VCaP (cell line): ENCODE results near the gene ERMAP.

Experiments used
- H3K27ac ChIP-seq: fragments of 450-650 bp; 2 replicates; pipeline ENCODE4 v1.5.1; 2017
- CTCF ChIP-seq: fragments of 450-650 bp; conservative IDR thresholded peaks from 2 replicates; pipeline ENCODE4 v1.5.1; 2017; ENCODE audit warnings: mild to moderate bottlenecking, moderate library complexity

The ERMAP gene

GRCh38 chr1:42845866-42846256, 28.9 kb downstream of the ERMAP start:
- H3K27ac ChIP-seq: no peak overlapping the region
- no peak for TF ChIP-seq CTCF

DNA sequence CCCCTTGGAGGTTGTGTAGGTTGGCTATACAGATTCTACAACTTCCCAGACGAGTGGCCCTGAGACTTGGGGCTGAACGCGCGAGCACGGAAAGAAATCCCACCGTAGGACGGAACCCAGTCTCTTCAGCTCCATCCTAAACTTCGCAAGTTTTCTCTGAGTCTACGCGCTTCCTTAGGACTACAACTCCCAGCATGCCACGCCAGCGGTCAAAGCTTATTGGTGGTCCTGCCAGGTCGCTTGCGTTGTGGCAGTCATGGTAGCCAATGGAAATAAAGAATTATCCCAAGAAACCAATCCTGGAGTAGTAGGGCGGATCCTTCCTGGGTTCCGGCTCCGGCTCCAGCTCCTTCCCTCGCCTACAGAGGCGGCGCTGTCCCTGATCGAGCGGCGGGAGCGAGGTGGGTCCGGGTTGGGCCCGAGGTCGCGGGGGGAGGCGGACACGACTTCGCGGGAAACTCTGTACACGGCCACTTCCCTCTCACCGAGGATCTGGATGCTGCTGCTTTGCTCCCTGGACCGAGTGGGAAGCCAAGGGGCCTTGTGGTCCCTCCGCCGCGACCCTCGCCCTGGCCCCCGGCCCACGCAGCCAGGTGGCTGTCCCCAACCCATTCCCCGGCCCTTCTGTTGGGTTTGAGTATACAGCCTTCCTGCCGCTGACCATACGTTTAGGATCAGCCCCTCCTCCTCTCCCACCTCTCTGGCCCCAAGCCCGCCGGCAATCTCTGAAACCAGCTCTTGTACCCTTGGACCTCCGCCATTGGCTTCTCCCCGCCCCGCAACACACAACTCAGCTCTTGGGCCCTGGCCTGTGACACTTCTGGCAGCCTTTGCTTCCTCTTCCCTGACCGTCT, 29.6 kb downstream of the ERMAP start, which contains the start of gene ZNF691:
Gene ZNF691, plus strand, starts transcription at position 357 of the 854 bp plus-strand sequence. CDS start 3,046 bp downstream, outside the sequence.
- peak within 1 kb of the TSS; percentile 75; the same call in 1 of the 2 replicates for H3K27ac ChIP-seq
- TF ChIP-seq CTCF: peak; percentile 55

GRCh38 chr1:42847111-42847595, 30.2 kb downstream of the ERMAP start:
- no peak for TF ChIP-seq CTCF
- peak overlapping the region; percentile 75; the same call in 1 of the 2 replicates for H3K27ac ChIP-seq

DNA sequence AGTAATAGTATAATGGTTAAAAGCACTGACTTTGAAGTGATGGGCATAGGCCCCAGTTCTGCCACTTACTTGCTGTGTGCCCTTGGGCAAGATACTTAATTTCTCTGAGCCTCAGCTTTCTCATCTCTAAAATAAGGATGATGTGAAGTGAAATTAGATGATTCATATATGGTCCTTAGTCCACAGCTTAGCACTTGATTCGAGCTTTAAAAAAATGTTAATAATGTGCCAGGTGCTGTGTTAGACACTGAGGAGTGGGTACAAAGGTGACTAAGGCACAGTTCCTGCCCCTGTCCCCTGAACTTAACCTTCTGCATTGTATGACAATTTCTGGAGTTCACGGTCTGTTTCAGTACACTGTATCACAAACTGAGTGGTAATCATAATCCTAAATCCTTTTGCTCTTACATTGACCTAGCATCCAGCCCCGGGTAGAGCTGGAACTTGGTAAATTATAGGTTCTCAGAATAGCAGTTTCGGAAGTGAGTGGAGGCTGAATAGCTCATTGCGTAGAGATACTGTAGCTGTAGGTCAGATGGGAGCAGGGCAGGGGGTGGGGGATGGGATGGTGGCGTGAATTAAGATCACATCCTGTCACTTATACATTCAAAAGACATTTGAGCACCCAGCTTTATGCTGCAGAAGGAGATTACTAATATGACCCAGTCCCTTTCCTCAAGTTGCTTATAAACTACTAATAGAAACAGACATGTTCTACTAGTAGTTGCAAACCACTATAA, 31.0 kb downstream of the ERMAP start:
- no peak for TF ChIP-seq CTCF
- no peak overlapping the region for H3K27ac ChIP-seq

DNA sequence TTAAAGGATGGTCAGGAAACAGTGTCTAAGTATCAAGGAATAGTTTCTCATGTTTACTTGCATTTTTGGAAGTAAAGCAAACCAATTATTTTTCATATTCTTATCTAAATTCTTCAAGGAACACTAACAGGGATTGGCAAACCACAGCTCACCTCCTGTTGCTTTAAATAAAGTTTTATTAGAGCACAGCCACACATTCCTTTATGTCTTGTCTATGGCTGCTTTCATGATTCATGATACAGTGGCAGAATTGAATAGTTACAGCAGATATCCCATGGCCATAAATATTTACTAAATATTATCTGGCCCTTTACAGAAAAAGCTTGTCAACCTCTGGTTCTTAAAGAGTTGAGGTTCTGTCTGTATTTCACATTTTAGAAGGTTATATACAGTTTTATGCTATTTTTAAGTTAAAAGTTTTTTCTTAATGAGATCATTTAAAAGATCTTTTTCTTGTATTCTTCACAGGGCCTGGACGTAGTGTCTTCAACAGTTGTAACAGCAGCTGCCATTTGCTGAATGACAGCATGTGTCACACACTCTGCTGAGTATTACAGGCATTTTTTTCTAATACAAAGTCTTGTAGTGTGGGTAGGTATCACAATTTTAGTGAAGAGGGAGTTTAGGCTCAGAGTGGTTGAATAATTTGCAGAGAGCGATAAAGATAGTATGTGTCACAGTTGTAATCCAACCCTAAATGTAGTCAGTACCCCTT, 32.1 kb downstream of the ERMAP start:
- no peak overlapping the region for H3K27ac ChIP-seq
- no peak for TF ChIP-seq CTCF

- no peak for TF ChIP-seq CTCF
- no peak overlapping the region for H3K27ac ChIP-seq
Measured at GRCh38 chr1:42849944-42850343, 33.0 kb downstream of the ERMAP start.

DNA sequence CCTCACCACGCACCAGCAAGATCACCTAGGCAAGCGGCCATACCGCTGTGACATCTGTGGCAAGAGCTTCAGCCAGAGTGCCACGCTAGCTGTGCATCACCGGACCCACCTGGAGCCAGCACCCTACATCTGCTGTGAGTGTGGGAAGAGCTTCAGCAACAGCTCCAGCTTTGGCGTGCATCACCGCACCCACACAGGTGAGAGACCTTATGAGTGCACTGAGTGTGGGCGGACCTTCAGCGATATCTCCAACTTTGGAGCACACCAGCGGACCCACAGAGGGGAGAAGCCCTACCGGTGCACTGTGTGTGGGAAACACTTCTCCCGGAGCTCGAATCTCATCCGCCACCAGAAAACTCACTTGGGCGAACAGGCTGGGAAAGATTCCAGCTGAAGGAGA, 34.5 kb downstream of the ERMAP start:
- no peak overlapping the region for H3K27ac ChIP-seq
- no peak for TF ChIP-seq CTCF
